D721Med (cell line): ENCODE results near the gene TLR7.

Experiments
- DNase-seq: peaks from one replicate; pipeline ENCODE4 v3.0.0; 2011; ENCODE audit warnings: low spot score; ENCODE audit not compliant: insufficient read length
- FAIRE-seq: peaks from 2 replicates; lab custom pipeline; 2011; peaks lifted over from hg19 to GRCh38; lab: Jason Lieb, UNC
- TF ChIP-seq, protein P1 (sequence below): IDR thresholded peaks from 2 replicates; pipeline ENCODE4 v1.5.1; 2012; ENCODE audit warnings: mild to moderate bottlenecking, control low read depth; ENCODE audit not compliant: insufficient read depth; ENCODE audit errors: missing control alignments

Gene TLR7

GRCh38 chrX:12887141-12887540, 20.3 kb downstream of the TLR7 start:
- TF ChIP-seq, protein P1, sequence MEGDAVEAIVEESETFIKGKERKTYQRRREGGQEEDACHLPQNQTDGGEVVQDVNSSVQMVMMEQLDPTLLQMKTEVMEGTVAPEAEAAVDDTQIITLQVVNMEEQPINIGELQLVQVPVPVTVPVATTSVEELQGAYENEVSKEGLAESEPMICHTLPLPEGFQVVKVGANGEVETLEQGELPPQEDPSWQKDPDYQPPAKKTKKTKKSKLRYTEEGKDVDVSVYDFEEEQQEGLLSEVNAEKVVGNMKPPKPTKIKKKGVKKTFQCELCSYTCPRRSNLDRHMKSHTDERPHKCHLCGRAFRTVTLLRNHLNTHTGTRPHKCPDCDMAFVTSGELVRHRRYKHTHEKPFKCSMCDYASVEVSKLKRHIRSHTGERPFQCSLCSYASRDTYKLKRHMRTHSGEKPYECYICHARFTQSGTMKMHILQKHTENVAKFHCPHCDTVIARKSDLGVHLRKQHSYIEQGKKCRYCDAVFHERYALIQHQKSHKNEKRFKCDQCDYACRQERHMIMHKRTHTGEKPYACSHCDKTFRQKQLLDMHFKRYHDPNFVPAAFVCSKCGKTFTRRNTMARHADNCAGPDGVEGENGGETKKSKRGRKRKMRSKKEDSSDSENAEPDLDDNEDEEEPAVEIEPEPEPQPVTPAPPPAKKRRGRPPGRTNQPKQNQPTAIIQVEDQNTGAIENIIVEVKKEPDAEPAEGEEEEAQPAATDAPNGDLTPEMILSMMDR: no peak
- DNase-seq (no peak), FAIRE-seq (no peak)

DNA sequence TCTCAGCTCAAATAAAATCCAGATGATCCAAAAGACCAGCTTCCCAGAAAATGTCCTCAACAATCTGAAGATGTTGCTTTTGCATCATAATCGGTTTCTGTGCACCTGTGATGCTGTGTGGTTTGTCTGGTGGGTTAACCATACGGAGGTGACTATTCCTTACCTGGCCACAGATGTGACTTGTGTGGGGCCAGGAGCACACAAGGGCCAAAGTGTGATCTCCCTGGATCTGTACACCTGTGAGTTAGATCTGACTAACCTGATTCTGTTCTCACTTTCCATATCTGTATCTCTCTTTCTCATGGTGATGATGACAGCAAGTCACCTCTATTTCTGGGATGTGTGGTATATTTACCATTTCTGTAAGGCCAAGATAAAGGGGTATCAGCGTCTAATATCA, 20.9 kb downstream of the TLR7 start:
- DNase-seq (no peak), FAIRE-seq (no peak)
- TF ChIP-seq, protein P1: no peak

- FAIRE-seq: no peak
- no peak for DNase-seq
- TF ChIP-seq, protein P1: no peak
Observed at GRCh38 chrX:12890467-12890866, 23.6 kb downstream of the TLR7 start.

GRCh38 chrX:12891171-12891570, 24.3 kb downstream of the TLR7 start:
- DNase-seq: no peak
- no peak for FAIRE-seq
- TF ChIP-seq, protein P1: no peak

GRCh38 chrX:12891915-12892506, 25.1 kb downstream of the TLR7 start:
- TF ChIP-seq, protein P1: no peak
- DNase-seq: no peak
- FAIRE-seq: no peak

- TF ChIP-seq, protein P1: no peak
- FAIRE-seq (no peak), DNase-seq (no peak)
Observed at GRCh38 chrX:12892716-12893115, 25.8 kb downstream of the TLR7 start.
